ENCODE data around the gene IER3. TPM values are rescaled to one million over a fixed set of nuclear protein-coding genes. Genes with fewer than 3 reads are reported as not detected.
A peak's percentile ranks its signal among the peaks of the same experiment; 100 is the strongest.

The IER3 gene
- total RNA-seq, 2 experiments from 2014 or later = 375 to 386 TPM

GRCh38 chr6:30777155-30777485 is 32.8 kb upstream of the IER3 start:
- TF ChIP-seq CTCF (IDR thresholded peaks at IDR 0.05) = no peak
- POLR2A ChIA-PET = interaction anchor here (1.2 to 1.9 kb wide), 6 partner anchors 9 to 42 kb away, joined by 3 to 12 read pairs (median 3); partner anchors contain the start of gene IER3
- ATAC-seq (no peak), DNase-seq (no peak)
- H3K4me1 Mint-ChIP-seq (ENCODE audit: low read depth) = peaks cover 69% of the 10 kb centered on the region
- CTCF ChIA-PET = interaction anchor here (0.9 to 1.1 kb wide), 3 partner anchors 11 to 45 kb away, joined by 3 read pairs; no protein-coding TSS in a partner anchor
- peak overlapping the region; percentile 49 for H3K27ac Mint-ChIP-seq
- peaks cover 9% of the 10 kb centered on the region for H3K36me3 Mint-ChIP-seq (ENCODE audit: low read depth)
- intact Hi-C loops (cut with micrococcal nuclease) = no loop called here
- H3K27me3 Mint-ChIP-seq = no peaks in the 10 kb centered on the region
- H3K4me3 Mint-ChIP-seq = no peak overlapping the region
- peaks cover 3% of the 10 kb centered on the region for H3K9me3 Mint-ChIP-seq

- CTCF ChIA-PET = interaction anchor here (0.7 to 1.1 kb wide), 5 partner anchors 10 to 51 kb away, joined by 3 read pairs; no protein-coding TSS in a partner anchor
- H3K36me3 Mint-ChIP-seq (ENCODE audit: low read depth) = peaks cover 12% of the 10 kb centered on the region
- ATAC-seq (no peak), DNase-seq (no peak)
- POLR2A ChIA-PET = interaction anchor here (1.2 to 1.9 kb wide), 6 partner anchors 9 to 43 kb away, joined by 3 to 12 read pairs (median 3); partner anchors contain the start of gene IER3
- H3K27ac Mint-ChIP-seq = peak overlapping the region; percentile 49
- no peaks in the 10 kb centered on the region for H3K27me3 Mint-ChIP-seq
- H3K4me3 Mint-ChIP-seq = no peak overlapping the region
- TF ChIP-seq CTCF (IDR thresholded peaks at IDR 0.05) = no peak
- H3K9me3 Mint-ChIP-seq = peaks cover 3% of the 10 kb centered on the region
- peaks cover 67% of the 10 kb centered on the region for H3K4me1 Mint-ChIP-seq (ENCODE audit: low read depth)
- intact Hi-C loops (cut with micrococcal nuclease) = no loop called here
Measured at GRCh38 chr6:30776390-30777154, 32.2 kb upstream of the IER3 start.

- DNase-seq = no peak
- Mint-ChIP-seq H3K36me3 (ENCODE audit: low read depth) (peaks cover 12% of the 10 kb centered on the region), H3K4me3 (no peak overlapping the region), H3K4me1 (ENCODE audit: low read depth) (peaks cover 68% of the 10 kb centered on the region), H3K9me3 (peaks cover 3% of the 10 kb centered on the region), H3K27ac (no peak overlapping the region), H3K27me3 (no peaks in the 10 kb centered on the region)
- ATAC-seq = no peak
- TF ChIP-seq CTCF (IDR thresholded peaks at IDR 0.05) = no peak
- intact Hi-C loops (cut with micrococcal nuclease) = no loop called here
- ChIA-PET CTCF (interaction anchor here (0.6 to 1.8 kb wide), 2 partner anchors 47 to 304 kb away, joined by 3 to 4 read pairs; no protein-coding TSS in a partner anchor), POLR2A (interaction anchor here (1.0 kb wide), 1 partner anchor 16 kb away, joined by 4 read pairs; no protein-coding TSS in a partner anchor)
Measured at GRCh38 chr6:30775104-30775503, 30.8 kb upstream of the IER3 start.

- peaks cover 3% of the 10 kb centered on the region for H3K9me3 Mint-ChIP-seq
- H3K27me3 Mint-ChIP-seq = no peaks in the 10 kb centered on the region
- ChIA-PET POLR2A (interaction anchor here (1.0 kb wide), 1 partner anchor 16 kb away, joined by 4 read pairs; no protein-coding TSS in a partner anchor), CTCF (interaction anchor here (1.0 to 1.8 kb wide), 2 partner anchors 44 to 305 kb away, joined by 3 to 4 read pairs; no protein-coding TSS in a partner anchor)
- peaks cover 12% of the 10 kb centered on the region for H3K36me3 Mint-ChIP-seq (ENCODE audit: low read depth)
- DNase-seq (no peak), ATAC-seq (no peak)
- H3K4me3 Mint-ChIP-seq = no peak overlapping the region
- no peak overlapping the region for H3K27ac Mint-ChIP-seq
- intact Hi-C loops (cut with micrococcal nuclease) = no loop called here
- H3K4me1 Mint-ChIP-seq (ENCODE audit: low read depth) = peaks cover 69% of the 10 kb centered on the region
- TF ChIP-seq CTCF (IDR thresholded peaks at IDR 0.05) = no peak
Measured at GRCh38 chr6:30774701-30775100, 30.4 kb upstream of the IER3 start.

GRCh38 chr6:30770592-30770991 is 26.2 kb upstream of the IER3 start:
- ATAC-seq (no peak), DNase-seq (no peak)
- Mint-ChIP-seq H3K27me3 (no peaks in the 10 kb centered on the region), H3K27ac (peak overlapping the region; percentile 99), H3K9me3 (peaks cover 3% of the 10 kb centered on the region), H3K4me1 (ENCODE audit: low read depth) (peaks cover 74% of the 10 kb centered on the region), H3K36me3 (ENCODE audit: low read depth) (peaks cover 14% of the 10 kb centered on the region), H3K4me3 (peak overlapping the region; percentile 75)
- CTCF ChIA-PET = interaction anchor here (1.1 to 1.8 kb wide), 5 partner anchors 9 to 52 kb away, joined by 3 to 7 read pairs (median 3); no protein-coding TSS in a partner anchor
- no peak for TF ChIP-seq CTCF (IDR thresholded peaks at IDR 0.05)
- intact Hi-C loops (cut with micrococcal nuclease) = no loop called here
- POLR2A ChIA-PET = interaction anchor here (0.6 to 11.6 kb wide), 8 partner anchors 15 to 497 kb away, joined by 3 to 198 read pairs (median 34); partner anchors contain the start of genes FLOT1 and IER3
